Fibroblast of lung (primary cell): Measurements from ENCODE around the gene AKAP12.

Experiments used
- EZH2 ChIP-seq: IDR thresholded peaks from 2 replicates; pipeline ENCODE4 v1.5.1; 2012; ENCODE audit warnings: low read length, control low read depth, mild to moderate bottlenecking; ENCODE audit errors: missing control alignments
- TF ChIP-seq, protein P1 (sequence below), 2 donors: IDR thresholded peaks in 1 of 2; conservative IDR thresholded peaks in 1 of 2; 1 replicate in 1 of 2; 2 replicates in 1 of 2; pipeline ENCODE4 v1.5.1; 2011 to 2012; ENCODE audit warnings: low read length in 2 of 2, control low read depth in 1 of 2, inconsistent platforms in 1 of 2, low read depth in 1 of 2, mild to moderate bottlenecking in 1 of 2

DNA sequence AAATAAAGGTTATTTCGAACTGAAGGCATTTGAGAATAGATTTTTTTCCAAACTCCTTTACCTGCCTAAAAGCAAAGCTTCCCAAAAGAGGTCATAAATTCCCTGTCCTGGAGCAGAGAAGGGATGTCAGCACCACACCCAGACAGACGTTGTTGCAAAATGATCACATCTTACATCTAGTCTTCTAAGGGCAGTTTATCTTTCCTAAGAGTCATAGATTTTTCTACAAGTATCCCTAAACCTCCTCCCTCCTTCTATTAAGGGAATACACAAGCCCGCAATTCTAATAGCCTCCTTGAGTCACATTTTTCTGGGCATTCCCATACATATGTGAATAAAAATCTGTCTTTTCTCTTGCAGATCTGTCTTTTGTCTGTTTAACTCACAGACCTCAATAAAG lies 20.6 kb upstream of the AKAP12 start:
- TF ChIP-seq, protein P1, sequence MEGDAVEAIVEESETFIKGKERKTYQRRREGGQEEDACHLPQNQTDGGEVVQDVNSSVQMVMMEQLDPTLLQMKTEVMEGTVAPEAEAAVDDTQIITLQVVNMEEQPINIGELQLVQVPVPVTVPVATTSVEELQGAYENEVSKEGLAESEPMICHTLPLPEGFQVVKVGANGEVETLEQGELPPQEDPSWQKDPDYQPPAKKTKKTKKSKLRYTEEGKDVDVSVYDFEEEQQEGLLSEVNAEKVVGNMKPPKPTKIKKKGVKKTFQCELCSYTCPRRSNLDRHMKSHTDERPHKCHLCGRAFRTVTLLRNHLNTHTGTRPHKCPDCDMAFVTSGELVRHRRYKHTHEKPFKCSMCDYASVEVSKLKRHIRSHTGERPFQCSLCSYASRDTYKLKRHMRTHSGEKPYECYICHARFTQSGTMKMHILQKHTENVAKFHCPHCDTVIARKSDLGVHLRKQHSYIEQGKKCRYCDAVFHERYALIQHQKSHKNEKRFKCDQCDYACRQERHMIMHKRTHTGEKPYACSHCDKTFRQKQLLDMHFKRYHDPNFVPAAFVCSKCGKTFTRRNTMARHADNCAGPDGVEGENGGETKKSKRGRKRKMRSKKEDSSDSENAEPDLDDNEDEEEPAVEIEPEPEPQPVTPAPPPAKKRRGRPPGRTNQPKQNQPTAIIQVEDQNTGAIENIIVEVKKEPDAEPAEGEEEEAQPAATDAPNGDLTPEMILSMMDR (conservative IDR thresholded peaks at IDR 0.05 in 1 of 2, IDR thresholded peaks at IDR 0.05 in 1 of 2; ENCODE audit: low read depth in 1 of 2, low read length in 2 of 2) = no peak
- no peak for TF ChIP-seq EZH2
